ENCODE results near the gene PHTF2.

GRCh38 chr7:77867537-77867865 lies 68.9 kb downstream of the PHTF2 start:
- TF ChIP-seq CTCF (IDR thresholded peaks at IDR 0.05; ENCODE audit: low read length) (no peak), EZH2 (IDR thresholded peaks at IDR 0.05; ENCODE audit: borderline replicate concordance, low read length) (no peak)
